Activated T-helper 17 cell treated with anti-CD3 and anti-CD28 coated beads, Interleukin-2, amount 50 U/mL, for 72 hours (primary cell): ENCODE data around the gene RETREG1. TPM values are rescaled to one million over a fixed set of nuclear protein-coding genes. Genes with fewer than 3 reads are reported as not detected.

Experiments used
- ATAC-seq: fragments of 150-1000 bp; cut with Tn5 transposase; replicated peaks from 2 replicates; pipeline ENCODE4 v1.10.0; 2021; ENCODE audit warnings: mild to moderate bottlenecking, moderate library complexity
- H3K27ac Mint-ChIP-seq: one replicate; pipeline ENCODE4 v1.8.0; 2022; ENCODE audit warnings: mixed read lengths
- H3K27me3 Mint-ChIP-seq: one replicate; pipeline ENCODE4 v1.8.0; 2022; ENCODE audit warnings: mixed read lengths
- H3K36me3 Mint-ChIP-seq: one replicate; pipeline ENCODE4 v1.8.0; 2022; ENCODE audit warnings: low read depth, mild to moderate bottlenecking, mixed read lengths
- H3K4me1 Mint-ChIP-seq: one replicate; pipeline ENCODE4 v1.8.0; 2022; ENCODE audit warnings: mixed read lengths
- H3K4me3 Mint-ChIP-seq: one replicate; pipeline ENCODE4 v1.8.0; 2022; ENCODE audit warnings: mild to moderate bottlenecking, mixed read lengths
- H3K9me3 Mint-ChIP-seq: one replicate; pipeline ENCODE4 v1.8.0; 2022; ENCODE audit warnings: mixed read lengths
- total RNA-seq, 2 donors: library from RNA; stranded (reverse); gene quantifications; one replicate each; pipeline ENCODE4 v1.2.3, GENCODE V29; 2022

Gene RETREG1
- total RNA-seq, 2 donors from 2014 or later = 8.4 to 13.5 TPM

DNA sequence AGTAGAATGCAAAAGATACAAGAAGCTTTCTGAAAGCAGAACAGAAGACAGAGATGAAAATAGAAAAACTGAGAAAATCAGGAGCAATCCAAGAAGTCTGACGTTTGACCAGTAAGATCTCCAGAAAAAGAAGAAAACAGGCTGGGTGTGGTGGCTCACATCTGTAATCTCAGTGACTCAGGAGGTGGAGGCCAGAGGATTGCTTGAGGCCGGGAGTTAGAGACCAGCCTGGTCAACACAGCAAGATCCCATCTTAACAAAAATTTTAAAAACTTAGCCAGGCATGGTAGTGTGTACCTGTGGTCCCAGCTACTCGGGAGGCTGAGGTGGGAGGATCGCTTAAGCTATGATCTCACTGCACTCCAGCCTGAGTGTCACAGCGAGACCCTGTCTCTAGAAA is 15.9 kb downstream of the RETREG1 start:
- no peaks in the 10 kb centered on the region for H3K9me3 Mint-ChIP-seq
- peak overlapping the region; percentile 49 for H3K27ac Mint-ChIP-seq
- ATAC-seq = no peak
- H3K4me3 Mint-ChIP-seq = no peak overlapping the region
- no peaks in the 10 kb centered on the region for H3K27me3 Mint-ChIP-seq
- peaks cover 43% of the 10 kb centered on the region for H3K36me3 Mint-ChIP-seq
- H3K4me1 Mint-ChIP-seq = peaks cover 21% of the 10 kb centered on the region

DNA sequence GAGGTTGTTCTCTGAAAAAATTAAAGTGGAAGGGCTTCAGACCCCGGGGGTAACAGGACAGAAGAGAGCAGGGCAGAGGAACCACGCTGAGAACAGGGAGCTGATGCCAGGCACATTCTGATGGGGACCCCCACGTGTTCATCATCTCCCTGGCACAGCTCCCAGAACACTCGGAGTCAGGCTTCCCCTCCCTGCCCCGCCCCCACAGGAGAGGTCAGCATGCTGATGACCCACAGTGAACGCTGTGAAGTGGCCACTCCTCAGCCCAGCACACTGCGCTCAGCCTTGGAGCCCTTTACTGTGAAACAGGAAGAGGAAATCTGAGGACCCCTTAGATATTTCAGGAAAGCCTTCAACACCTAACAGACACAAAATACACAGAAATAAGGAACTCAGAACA is 16.4 kb downstream of the RETREG1 start:
- Mint-ChIP-seq H3K4me3 (no peak overlapping the region), H3K4me1 (peaks cover 21% of the 10 kb centered on the region), H3K9me3 (no peaks in the 10 kb centered on the region), H3K36me3 (peaks cover 43% of the 10 kb centered on the region), H3K27me3 (no peaks in the 10 kb centered on the region), H3K27ac (peak overlapping the region; percentile 49)
- no peak for ATAC-seq

DNA sequence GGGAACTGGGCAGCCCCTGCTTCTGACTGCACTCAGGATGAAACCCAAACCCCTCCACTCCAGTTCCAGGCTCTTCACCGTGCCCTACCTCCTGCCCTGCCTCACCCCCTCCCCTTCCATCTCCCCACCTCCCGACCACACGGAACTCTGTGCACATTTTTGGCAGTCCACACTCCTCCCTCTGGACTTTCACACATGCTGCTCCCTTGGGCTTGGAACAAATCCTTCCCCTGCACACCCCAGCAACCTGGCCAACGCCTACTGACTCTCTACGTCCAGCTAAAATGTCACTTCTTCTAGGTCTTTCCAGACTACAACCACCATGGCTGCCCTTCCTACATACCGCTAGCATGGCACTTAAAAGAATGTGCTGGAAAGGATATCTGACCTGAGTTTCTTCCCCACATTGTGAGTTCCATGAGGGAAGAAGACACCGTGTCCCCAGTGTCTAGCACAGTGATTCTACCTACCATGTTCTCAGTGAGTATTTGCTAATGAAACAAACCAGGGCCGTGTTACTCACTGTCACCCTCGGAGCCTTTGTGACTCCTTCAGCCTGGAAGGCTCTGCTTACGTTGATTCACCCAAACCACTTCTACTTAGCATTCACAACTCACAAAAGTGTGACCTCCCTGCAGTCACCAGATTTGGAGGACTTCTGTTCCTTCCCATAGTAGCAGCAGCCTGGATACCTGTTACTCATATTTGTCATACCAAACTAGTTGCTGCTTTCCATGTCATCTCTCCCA is 18.7 kb downstream of the RETREG1 start:
- Mint-ChIP-seq H3K4me3 (no peak overlapping the region), H3K27me3 (no peaks in the 10 kb centered on the region), H3K27ac (peak overlapping the region; percentile 73), H3K36me3 (peaks cover 43% of the 10 kb centered on the region), H3K9me3 (no peaks in the 10 kb centered on the region), H3K4me1 (peaks cover 31% of the 10 kb centered on the region)
- no peak for ATAC-seq

GRCh38 chr5:16596581-16596940 is 20.2 kb downstream of the RETREG1 start:
- no peaks in the 10 kb centered on the region for H3K9me3 Mint-ChIP-seq
- no peak overlapping the region for H3K27ac Mint-ChIP-seq
- H3K4me3 Mint-ChIP-seq = no peak overlapping the region

GRCh38 chr5:16595881-16596580 is 20.8 kb downstream of the RETREG1 start:
- Mint-ChIP-seq H3K36me3 (peaks cover 28% of the 10 kb centered on the region), H3K27ac (no peak overlapping the region), H3K4me1 (peaks cover 41% of the 10 kb centered on the region), H3K9me3 (no peaks in the 10 kb centered on the region), H3K27me3 (no peaks in the 10 kb centered on the region), H3K4me3 (no peak overlapping the region)
- ATAC-seq = no peak

More at GRCh38 chr5:16596581-16596940, 20.2 kb downstream of the RETREG1 start:
- no peaks in the 10 kb centered on the region for H3K27me3 Mint-ChIP-seq
- peaks cover 36% of the 10 kb centered on the region for H3K4me1 Mint-ChIP-seq
- peaks cover 30% of the 10 kb centered on the region for H3K36me3 Mint-ChIP-seq
- ATAC-seq = no peak

DNA sequence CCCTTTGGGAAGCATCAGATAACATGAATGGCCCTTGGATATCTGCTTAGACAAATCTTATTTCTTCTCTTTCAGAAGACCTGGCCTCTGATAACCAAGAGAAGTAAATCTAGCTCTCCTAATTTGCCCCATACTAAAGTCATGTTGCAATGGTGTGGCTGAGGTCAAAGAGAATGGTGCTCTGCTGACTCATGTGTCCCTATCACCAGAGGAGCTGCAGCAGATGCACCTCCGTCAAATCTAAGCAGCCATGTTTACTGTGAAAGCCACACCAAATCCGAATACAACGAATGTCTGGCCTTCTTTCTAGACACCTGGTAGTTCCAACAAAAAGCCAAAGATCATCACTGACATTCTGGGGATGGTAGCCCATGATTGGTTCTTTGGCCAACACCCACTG is 23.2 kb downstream of the RETREG1 start:
- peaks cover 40% of the 10 kb centered on the region for H3K4me1 Mint-ChIP-seq
- no peaks in the 10 kb centered on the region for H3K27me3 Mint-ChIP-seq
- no peaks in the 10 kb centered on the region for H3K9me3 Mint-ChIP-seq
- H3K27ac Mint-ChIP-seq = peak overlapping the region; percentile 30
- H3K4me3 Mint-ChIP-seq = no peak overlapping the region
- peaks cover 14% of the 10 kb centered on the region for H3K36me3 Mint-ChIP-seq
- ATAC-seq = no peak

DNA sequence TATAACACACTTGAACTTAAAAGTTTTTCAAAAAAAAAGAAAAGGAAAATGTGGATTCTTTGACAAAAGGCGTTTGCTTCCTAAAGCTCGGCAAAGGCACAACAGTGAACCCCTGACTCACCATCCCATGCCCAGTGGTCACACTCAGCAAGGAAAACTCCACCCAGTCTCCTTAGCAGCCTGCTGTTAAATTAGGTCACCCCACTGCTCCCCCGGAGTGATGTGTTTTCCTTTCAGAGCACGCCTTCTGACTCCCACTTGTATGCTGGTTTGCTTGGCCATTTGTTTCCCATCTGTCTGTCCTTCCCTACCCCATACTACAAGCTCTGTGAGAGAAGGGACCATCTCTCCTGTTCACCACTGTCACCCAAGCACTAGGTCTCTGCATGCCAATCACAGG is 23.8 kb downstream of the RETREG1 start:
- Mint-ChIP-seq H3K27me3 (no peaks in the 10 kb centered on the region), H3K9me3 (no peaks in the 10 kb centered on the region), H3K36me3 (peaks cover 11% of the 10 kb centered on the region), H3K4me3 (no peak overlapping the region), H3K27ac (peak overlapping the region; percentile 30), H3K4me1 (peaks cover 37% of the 10 kb centered on the region)
- no peak for ATAC-seq

DNA sequence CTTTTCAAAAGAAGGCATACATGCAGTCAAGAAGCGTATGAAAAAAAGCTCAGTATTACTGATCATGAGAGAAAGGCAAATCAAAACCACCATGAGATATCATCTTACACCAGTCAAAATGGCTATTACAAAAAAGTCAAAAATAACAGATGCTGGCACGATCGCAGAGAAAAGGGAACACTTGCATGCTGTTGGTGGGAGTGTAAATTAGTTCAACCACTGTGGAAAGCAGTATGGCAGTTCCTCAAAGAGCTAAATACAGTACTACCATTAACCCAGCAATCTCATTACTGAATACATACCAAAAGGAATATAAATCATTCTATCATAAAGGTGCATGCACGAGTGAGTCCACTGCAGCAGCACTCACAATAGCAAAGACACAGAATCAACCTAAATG is 24.5 kb downstream of the RETREG1 start:
- Mint-ChIP-seq H3K4me1 (peaks cover 34% of the 10 kb centered on the region), H3K27ac (no peak overlapping the region), H3K4me3 (no peak overlapping the region), H3K36me3 (peaks cover 17% of the 10 kb centered on the region), H3K9me3 (no peaks in the 10 kb centered on the region), H3K27me3 (no peaks in the 10 kb centered on the region)
- no peak for ATAC-seq

- peaks cover 17% of the 10 kb centered on the region for H3K36me3 Mint-ChIP-seq
- peaks cover 34% of the 10 kb centered on the region for H3K4me1 Mint-ChIP-seq
- ATAC-seq = no peak
- no peaks in the 10 kb centered on the region for H3K9me3 Mint-ChIP-seq
- H3K27ac Mint-ChIP-seq = no peak overlapping the region
- no peak overlapping the region for H3K4me3 Mint-ChIP-seq
- no peaks in the 10 kb centered on the region for H3K27me3 Mint-ChIP-seq
Measured at GRCh38 chr5:16590685-16591084, 26.1 kb downstream of the RETREG1 start.

DNA sequence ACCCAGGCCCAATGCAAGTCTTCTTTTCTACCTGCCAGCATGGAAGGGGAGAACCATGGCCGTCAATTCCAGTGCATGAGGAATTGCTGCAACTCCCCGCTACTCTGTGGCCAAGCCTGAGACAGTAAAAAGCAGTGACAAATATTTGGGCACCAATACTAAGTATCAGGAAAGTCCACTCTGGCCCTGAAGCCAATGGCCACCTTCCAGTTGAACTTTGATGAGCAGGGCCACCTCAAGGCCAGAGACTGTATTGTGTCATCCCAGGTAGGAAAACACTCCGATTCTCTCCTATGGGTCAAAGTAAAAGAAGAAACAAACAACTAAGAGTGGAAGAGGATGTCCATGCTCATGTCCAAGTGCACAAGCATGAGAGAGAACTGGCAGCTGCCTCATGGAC is 27.1 kb downstream of the RETREG1 start:
- no peak for ATAC-seq
- H3K9me3 Mint-ChIP-seq = no peaks in the 10 kb centered on the region
- peaks cover 30% of the 10 kb centered on the region for H3K4me1 Mint-ChIP-seq

DNA sequence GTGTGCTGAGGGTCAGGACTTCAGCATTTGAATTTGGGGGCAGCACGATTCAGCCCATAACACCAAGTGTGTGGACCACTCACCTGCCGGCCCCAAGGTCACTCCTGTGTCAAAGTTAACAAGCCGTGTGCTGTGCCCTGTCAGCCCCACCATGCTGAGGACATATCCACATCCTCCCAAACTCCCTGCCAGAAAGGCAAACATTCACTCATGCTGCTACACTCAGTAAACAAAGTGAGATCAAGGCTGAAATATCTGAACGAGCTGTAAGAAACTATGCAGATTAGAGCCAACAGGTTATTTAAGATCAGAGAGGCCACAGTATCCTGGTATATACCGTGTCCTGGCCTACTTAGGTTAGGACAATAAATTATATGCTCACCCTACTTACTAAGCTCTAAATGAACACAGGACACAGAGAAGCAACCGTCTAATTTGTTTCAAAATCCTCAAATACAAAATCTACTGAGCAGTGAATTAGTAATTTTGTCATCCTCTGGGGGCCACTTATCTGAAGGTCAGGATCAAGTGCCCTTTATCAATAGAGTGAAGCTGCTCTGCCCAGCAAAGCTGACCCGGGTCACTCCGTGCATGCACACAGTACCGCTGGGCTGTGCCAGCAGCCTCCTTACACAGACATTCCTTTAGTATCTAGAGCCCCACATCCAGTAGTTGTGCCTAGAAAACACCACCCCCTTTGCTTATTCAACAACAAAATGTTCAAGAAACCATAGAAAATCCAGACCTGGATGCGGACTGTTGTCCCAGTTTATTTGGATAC is 28.2 kb downstream of the RETREG1 start:
- Mint-ChIP-seq H3K27me3 (no peaks in the 10 kb centered on the region), H3K27ac (no peak overlapping the region), H3K36me3 (peaks cover 17% of the 10 kb centered on the region), H3K9me3 (no peaks in the 10 kb centered on the region), H3K4me1 (peaks cover 26% of the 10 kb centered on the region), H3K4me3 (no peak overlapping the region)
- no peak for ATAC-seq

More for the DNA sequence above, 27.1 kb downstream of the RETREG1 start:
- no peak overlapping the region for H3K27ac Mint-ChIP-seq
- H3K4me3 Mint-ChIP-seq = no peak overlapping the region
- H3K36me3 Mint-ChIP-seq = peaks cover 17% of the 10 kb centered on the region
- no peaks in the 10 kb centered on the region for H3K27me3 Mint-ChIP-seq

- Mint-ChIP-seq H3K36me3 (peaks cover 17% of the 10 kb centered on the region), H3K27me3 (no peaks in the 10 kb centered on the region), H3K4me1 (peaks cover 12% of the 10 kb centered on the region), H3K9me3 (no peaks in the 10 kb centered on the region), H3K4me3 (no peak overlapping the region), H3K27ac (no peak overlapping the region)
- no peak for ATAC-seq
Measured at GRCh38 chr5:16586556-16586955, 30.2 kb downstream of the RETREG1 start.

DNA sequence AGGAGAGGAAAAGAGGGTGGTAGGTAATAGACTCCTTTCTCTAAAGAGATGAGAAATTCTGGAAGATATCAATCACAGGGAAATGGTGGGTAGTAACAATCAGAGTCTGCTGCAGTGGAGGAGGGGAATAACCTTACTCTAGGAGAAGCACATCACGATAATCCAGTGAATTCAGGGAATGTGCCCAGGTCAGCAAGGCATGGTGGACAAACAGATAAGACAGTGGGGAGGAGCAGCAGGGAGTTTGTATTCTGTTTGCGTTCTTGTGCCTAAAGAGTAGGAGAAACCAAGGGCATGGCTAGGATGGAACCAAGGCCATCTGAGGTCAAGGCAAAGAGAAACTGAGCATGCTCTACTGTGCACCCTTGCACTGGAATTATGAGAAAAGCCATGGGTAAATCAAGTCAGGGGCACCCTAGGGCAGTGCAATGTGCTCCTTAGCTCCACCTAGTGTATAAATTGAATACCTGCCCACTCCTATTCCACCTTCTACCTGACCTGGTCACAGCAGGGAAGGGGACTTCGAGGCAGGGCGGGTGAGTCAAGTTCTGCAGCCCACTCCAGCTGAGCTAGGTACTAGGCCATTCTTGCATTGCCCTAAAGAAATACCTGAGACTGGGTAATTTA is 31.6 kb downstream of the RETREG1 start:
- Mint-ChIP-seq H3K4me1 (peaks cover 5% of the 10 kb centered on the region), H3K27ac (no peak overlapping the region), H3K9me3 (no peaks in the 10 kb centered on the region), H3K36me3 (peaks cover 11% of the 10 kb centered on the region), H3K4me3 (no peak overlapping the region), H3K27me3 (no peaks in the 10 kb centered on the region)
- peak; percentile 77 for ATAC-seq

GRCh38 chr5:16582081-16582480 is 34.7 kb downstream of the RETREG1 start:
- Mint-ChIP-seq H3K9me3 (peaks cover 5% of the 10 kb centered on the region), H3K27ac (no peak overlapping the region), H3K4me1 (peaks cover 12% of the 10 kb centered on the region), H3K36me3 (peaks cover 6% of the 10 kb centered on the region), H3K27me3 (no peaks in the 10 kb centered on the region), H3K4me3 (no peak overlapping the region)
- ATAC-seq = peak; percentile 78
